GM21825 (cell line): ENCODE measurements around the gene PLSCR5.
A peak's percentile ranks its signal among the peaks of the same experiment; 100 is the strongest.

Experiments used
- ATAC-seq: cut with Tn5 transposase; IDR thresholded peaks from one replicate; pipeline ENCODE4 v1.9.1; 2021; ENCODE audit warnings: mild to moderate bottlenecking, moderate library complexity; ENCODE audit not compliant: unreplicated experiment

Gene PLSCR5

DNA sequence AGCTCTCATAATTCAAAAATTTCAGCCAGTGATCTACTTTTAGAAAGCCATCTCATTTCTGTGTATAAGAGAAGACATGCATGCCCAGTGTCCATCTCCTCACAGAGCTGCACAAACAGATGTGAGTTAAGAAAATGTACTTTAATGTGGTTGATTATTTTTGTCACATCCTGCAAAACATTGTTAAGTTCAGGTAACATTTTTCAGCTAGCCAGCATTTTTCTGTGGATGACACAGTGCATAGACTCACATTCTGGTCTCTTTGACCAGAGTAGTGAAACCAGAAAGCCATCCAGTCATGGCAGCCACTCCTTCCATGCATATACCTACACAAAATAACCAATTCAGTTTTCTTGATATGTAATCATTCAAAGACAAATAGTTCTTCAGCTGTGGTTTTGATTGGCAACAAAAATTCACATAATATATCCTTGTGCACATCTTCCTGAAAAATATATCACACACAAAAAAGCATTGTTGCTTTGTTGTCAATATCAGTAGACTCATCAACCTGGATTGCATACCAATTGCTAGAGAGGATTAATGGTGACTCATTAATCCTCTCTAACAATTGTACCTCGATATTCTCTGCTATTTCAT is 58.7 kb downstream of the PLSCR5 start:
- ATAC-seq, result no peak

DNA sequence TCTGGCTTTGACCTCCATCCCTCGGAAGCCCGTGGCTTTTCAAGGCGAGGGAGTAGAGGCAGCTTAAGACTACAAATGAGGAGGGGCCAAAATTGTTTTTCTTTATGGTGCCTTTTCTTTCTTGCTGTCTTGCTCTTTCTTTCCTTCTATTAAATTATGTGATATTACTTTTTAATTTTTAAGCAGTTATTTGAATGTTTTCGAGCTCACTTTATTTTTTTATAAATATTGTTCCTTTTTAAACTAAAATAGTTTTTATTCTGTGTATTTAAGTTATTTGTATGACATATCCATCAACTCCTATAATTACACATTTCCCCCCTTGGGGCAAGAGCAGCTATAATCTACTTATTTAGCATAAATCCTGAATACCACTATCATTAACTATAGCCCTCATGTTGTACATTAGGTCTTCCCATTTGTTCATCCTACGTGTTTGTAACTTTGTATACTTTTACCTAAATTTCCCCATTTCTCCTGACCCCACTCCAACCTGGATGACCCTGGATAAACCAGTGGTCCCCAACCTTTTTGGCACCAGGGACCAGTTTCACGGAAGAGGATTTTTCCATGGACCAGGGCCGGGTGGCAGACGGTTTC is 60.1 kb downstream of the PLSCR5 start:
- no peak for ATAC-seq

DNA sequence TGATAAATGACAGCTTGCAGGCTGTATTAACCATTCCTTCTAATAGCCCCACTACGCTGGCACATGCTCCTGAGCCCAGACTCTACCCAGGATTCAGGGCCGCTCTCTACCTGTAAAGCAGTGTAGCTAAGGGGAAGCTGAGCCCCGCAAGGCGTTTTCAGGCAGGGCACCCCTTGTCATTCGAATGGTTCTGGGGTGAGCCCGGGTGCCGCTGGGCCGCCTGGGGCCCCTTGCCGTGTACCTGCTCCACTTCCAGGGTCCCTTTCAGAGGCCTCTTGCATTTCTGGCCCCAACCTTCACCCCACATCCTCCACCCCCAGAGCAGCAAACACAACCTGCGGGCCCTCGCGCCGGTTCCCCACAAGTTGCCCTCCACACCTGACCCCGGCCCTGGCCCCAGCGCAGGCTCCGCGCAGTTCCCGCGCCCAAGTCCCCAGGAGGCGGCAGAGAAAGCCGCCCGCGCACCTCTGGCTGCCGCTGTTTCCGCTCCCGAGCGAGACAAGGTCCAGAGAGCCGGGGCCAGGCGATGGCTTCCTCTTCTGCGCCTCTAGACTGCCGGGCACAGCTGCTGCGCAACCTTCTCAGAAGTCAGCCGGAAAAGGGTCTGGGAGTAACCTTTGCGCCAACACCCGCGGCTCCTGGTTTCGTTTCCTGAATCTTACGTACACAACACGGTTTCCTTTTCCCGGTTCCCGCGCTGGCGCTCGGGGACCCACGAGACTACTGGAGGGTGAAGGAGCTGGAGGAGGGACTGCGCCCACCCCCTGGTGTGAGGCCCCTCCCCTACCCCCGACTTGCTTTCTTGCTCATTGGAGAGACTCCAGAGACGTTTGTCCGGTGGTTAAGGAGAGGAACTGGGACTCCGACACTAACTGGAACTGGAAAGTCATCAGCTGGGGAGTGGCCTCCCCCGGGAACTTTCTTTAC is 60.9 kb downstream of the PLSCR5 start, which contains the start of gene PLSCR1:
PLSCR1 (minus strand) TSS at position 606 of the 927 bp plus-strand sequence. CDS start 8,055 bp downstream, outside the sequence.
- peak; percentile 90 for ATAC-seq

GRCh38 chr3:146543461-146544001 is 61.6 kb downstream of the PLSCR5 start:
- peak; percentile 10 for ATAC-seq

DNA sequence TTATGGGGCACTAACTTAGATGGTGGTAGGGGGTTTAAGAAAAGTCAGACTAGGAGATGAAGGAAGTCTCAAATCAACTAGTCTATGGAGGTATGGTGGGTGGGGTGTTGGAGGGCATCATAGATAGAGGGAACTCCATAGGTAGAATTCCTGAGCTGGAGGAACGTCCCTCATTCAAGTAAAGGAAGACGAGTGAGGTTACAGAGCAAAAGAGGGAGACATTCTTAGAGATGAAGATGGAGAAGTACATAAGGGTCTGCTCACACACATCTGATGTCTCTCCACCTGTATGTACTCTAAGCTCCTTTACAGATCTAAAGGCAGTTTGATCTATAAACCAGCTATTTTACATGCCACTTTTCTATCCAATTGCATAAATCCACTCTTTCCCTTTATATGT is 62.2 kb downstream of the PLSCR5 start:
- no peak for ATAC-seq

- ATAC-seq, result no peak
Measured at GRCh38 chr3:146542179-146542578, 63.0 kb downstream of the PLSCR5 start.

DNA sequence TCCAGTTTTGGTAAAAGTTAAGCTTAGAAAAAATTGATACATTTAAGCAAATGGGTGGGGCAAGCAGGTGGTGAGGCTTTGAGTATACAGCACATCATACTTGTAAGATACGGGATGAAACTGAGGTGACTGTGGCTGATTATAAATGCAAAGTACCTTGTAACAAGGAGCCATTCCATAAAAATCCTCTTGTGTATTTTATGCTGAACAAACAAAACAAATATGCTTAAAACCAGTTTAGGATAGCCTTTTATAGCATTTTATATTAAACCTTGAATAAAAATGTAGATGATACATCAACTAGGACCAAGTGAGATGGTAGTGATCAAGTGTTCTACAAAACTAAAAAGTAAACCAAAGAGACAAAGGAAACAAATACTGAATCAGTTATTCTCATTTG is 64.2 kb downstream of the PLSCR5 start:
- no peak for ATAC-seq

GRCh38 chr3:146540236-146540635 is 64.9 kb downstream of the PLSCR5 start:
- no peak for ATAC-seq

- ATAC-seq, result no peak
Measured at GRCh38 chr3:146539315-146539714, 65.8 kb downstream of the PLSCR5 start.

DNA sequence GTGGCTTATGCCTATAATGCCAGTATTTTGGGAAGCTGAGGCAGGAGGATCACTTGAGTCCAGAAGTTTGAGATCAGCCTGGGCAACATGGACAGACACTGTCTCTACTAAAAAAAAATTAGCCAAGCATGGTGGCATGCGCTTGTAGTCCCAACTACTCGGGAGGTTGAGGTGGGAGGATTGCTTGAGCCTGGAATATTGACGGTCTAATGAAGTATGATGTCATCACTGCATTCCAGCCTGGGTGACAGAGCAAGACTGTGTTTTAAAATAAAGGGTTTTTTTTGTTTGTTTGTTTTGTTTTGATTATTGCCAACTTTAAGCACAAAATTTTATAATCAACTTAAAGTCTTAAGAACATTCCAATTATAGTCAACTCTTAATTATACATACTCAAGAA is 67.5 kb downstream of the PLSCR5 start:
- no peak for ATAC-seq

DNA sequence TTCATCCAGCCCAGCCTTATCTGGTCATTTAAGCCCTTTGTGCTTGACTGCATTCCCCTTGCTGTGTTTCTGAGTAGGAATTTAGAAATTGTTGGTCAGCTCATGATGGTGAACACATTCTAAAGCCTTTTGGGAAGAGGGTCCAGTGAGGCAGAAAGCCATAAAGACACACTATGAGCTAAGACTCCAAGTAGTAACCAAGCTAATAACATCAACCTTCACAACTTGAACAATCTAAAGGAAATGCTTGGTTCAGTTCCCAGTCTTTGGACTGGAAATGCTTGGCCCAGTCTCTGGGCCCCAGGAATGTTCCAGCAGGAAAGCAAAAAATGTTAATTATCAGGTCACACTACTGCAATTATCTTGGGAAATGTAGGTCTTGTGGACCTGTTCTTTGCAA is 68.5 kb downstream of the PLSCR5 start:
- ATAC-seq, result no peak
